HepG2 (cell line): Measurements from ENCODE around the gene FZD7. TPM values are rescaled to one million over a fixed set of nuclear protein-coding genes. Genes with fewer than 3 reads are reported as not detected.
A peak's percentile ranks its signal among the peaks of the same experiment; 100 is the strongest.

Experiments used
- ATAC-seq: fragments of 200-7000 bp; cut with Tn5 transposase; 3 replicates; pipeline ENCODE4 v1.9.1; 2020; ENCODE audit warnings: mild to moderate bottlenecking, moderate library complexity
- BruUV-seq: library from RNA; stranded (reverse); fragments of 400-500 nt; replicated peaks from 2 replicates; lab custom pipeline; 2021; lab: Mats Ljungman, UMichigan
- CTCF ChIA-PET: fragments of 300-600 bp; formaldehyde crosslinking; extraction: SDS; loops from one replicate; lab custom pipeline; 2021; ENCODE audit warnings: low total read pairs, inconsistent platforms, low intra/inter-chr PET ratio; lab: Yijun Ruan, JAX
- POLR2A ChIA-PET: fragments of 350-600 bp; sonication (Branson Sonifier 250); formaldehyde crosslinking; loops from one replicate; lab custom pipeline; 2020; ENCODE audit warnings: antibody characterized with exemption, inconsistent platforms; lab: Yijun Ruan, JAX
- DNase-seq: peaks from one replicate; pipeline ENCODE4 v3.0.0-alpha.2; 2015; ENCODE audit warnings: low spot score
- FAIRE-seq: peaks from 3 replicates; lab custom pipeline; 2011; peaks lifted over from hg19 to GRCh38; lab: Jason Lieb, UNC
- H2AFZ ChIP-seq: one replicate; pipeline ENCODE4 v1.6.1; 2011; ENCODE audit warnings: low read length, inconsistent platforms
- H3K27ac ChIP-seq: fragments of 300-600 bp; 3 replicates; pipeline ENCODE4 v1.8.0; 2011; ENCODE audit warnings: mixed run types, mild to moderate bottlenecking, mixed read lengths, low read length, inconsistent platforms; ENCODE audit not compliant: insufficient read depth; ENCODE audit errors: extremely low read length
- H3K27me3 ChIP-seq, 2 experiments: fragments of 200-600 bp in 1 of 2; 2 replicates in 1 of 2; 3 replicates in 1 of 2; pipeline versions ENCODE4 v1.6.0 to v1.8.0; 2011; ENCODE audit warnings: low read length in 2 of 2, mild to moderate bottlenecking in 2 of 2, moderate library complexity in 2 of 2, inconsistent platforms in 1 of 2; ENCODE audit not compliant: insufficient read depth in 2 of 2, control insufficient read depth in 1 of 2
- H3K36me3 ChIP-seq, 2 experiments: fragments of 200-600 bp in 1 of 2; replicated peaks in 1 of 2; 2 replicates in 1 of 2; 3 replicates in 1 of 2; pipeline versions ENCODE4 v1.5.1 to v1.8.0; 2011; ENCODE audit warnings: low read length in 2 of 2, inconsistent platforms in 1 of 2; ENCODE audit not compliant: insufficient read depth in 2 of 2, control insufficient read depth in 1 of 2
- H3K4me1 ChIP-seq: 2 replicates; pipeline ENCODE4 v1.5.1; 2012; ENCODE audit warnings: low read length, inconsistent platforms; ENCODE audit not compliant: insufficient read depth
- H3K4me2 ChIP-seq: 2 replicates; pipeline ENCODE4 v1.6.0; 2011; ENCODE audit warnings: low read depth, low read length, inconsistent platforms
- H3K4me3 ChIP-seq, 3 experiments: fragments of 200-600 bp in 1 of 3; sonication (generic), shearing (Covaris generic) in 1 of 3; replicated peaks in 1 of 3; 2 replicates each; pipeline ENCODE4 v1.5.1; 2011 to 2016; ENCODE audit warnings: low read length in 3 of 3, inconsistent platforms in 2 of 3, low read depth in 2 of 3, mild to moderate bottlenecking in 2 of 3, control low read depth in 1 of 3, mixed read lengths in 1 of 3; ENCODE audit not compliant: insufficient read depth in 1 of 3
- H3K79me2 ChIP-seq: one replicate; pipeline ENCODE4 v1.6.1; 2011; ENCODE audit warnings: low read length, inconsistent platforms; ENCODE audit not compliant: insufficient read depth
- H3K9ac ChIP-seq: 2 replicates; pipeline ENCODE4 v1.6.0; 2011; ENCODE audit warnings: mild to moderate bottlenecking, low read depth, low read length, inconsistent platforms; ENCODE audit not compliant: insufficient read depth
- H3K9me3 ChIP-seq: 2 replicates; pipeline ENCODE4 v1.5.1; 2012; ENCODE audit warnings: mild to moderate bottlenecking, low read length
- H4K20me1 ChIP-seq: 2 replicates; pipeline ENCODE4 v1.6.0; 2011; ENCODE audit warnings: inconsistent platforms, mild to moderate bottlenecking, low read length, moderate library complexity; ENCODE audit not compliant: insufficient read depth
- MXI1 ChIP-seq: IDR thresholded peaks from 3 replicates; pipeline ENCODE4 v1.6.1; 2012; ENCODE audit warnings: low read depth, low read length, inconsistent platforms, borderline replicate concordance
- XBP1 ChIP-seq: sonication (generic); formaldehyde crosslinking; IDR thresholded peaks from 2 replicates; pipeline ENCODE4 v1.5.0; 2020; ENCODE audit warnings: missing genetic modification reagents
- ZFP37 ChIP-seq: sonication (generic); formaldehyde crosslinking; IDR thresholded peaks from 2 replicates; pipeline ENCODE4 v1.4.0; 2020; ENCODE audit warnings: missing genetic modification reagents, borderline replicate concordance
- ZNF121 ChIP-seq: sonication (generic); formaldehyde crosslinking; IDR thresholded peaks from 2 replicates; pipeline ENCODE4 v1.5.0; 2020; ENCODE audit warnings: mild to moderate bottlenecking, missing genetic modification reagents
- WGBS: methylation state at CpG from one replicate; pipeline ENCODE4 v1.1.6; 2017; ENCODE audit warnings: low lambda C conversion rate; 5-methylcytosine and 5-hydroxymethylcytosine counted together
- in situ Hi-C: cut with HindIII; loops from 2 replicates; pipeline ENCODE4 v1.10.0; 2017; ENCODE audit warnings: low pct_unique_long_range_greater_than_20kb; ENCODE audit not compliant: extremely low pct_ligation_motif_present
- intact Hi-C: fragments of 100-400 bp; cut with micrococcal nuclease; formaldehyde crosslinking; loops from one replicate; pipeline ENCODE4 v1.10.0; 2022; ENCODE audit not compliant: unreplicated experiment
- polyA plus RNA-seq, 8 experiments: library from polyadenylated mRNA; depleted of rRNA in 3 of 8; stranded (reverse) in 7 of 8; unstranded in 1 of 8; fragments of >200 nt; fragmentation: Illumina TruSeq in 4 of 8; extraction: Trizol in 4 of 8; gene quantifications; 2 replicates each; pipeline versions ENCODE4 v1.2.1 to v1.2.3, GENCODE V29; 2011 to 2016; ENCODE audit warnings: low read depth in 4 of 8, missing spikeins in 1 of 8, mixed read lengths in 1 of 8; ENCODE audit not compliant: insufficient read depth in 1 of 8
- total RNA-seq, 5 experiments: library from RNA; depleted of rRNA; stranded (reverse); fragments of >200 nt; fragmentation: Illumina TruSeq; extraction: Trizol; gene quantifications; 2 replicates each; pipeline ENCODE4 v1.2.3, GENCODE V29; 2016; ENCODE audit warnings: low read depth in 1 of 5
- TF ChIP-seq, protein P1 (sequence below): IDR thresholded peaks from 2 replicates; pipeline ENCODE4 v1.6.1; 2016; ENCODE audit warnings: missing compliant biosample characterization, missing genetic modification reagents, borderline replicate concordance
- TF ChIP-seq, protein P2 (sequence below): sonication (generic); formaldehyde crosslinking; IDR thresholded peaks from 2 replicates; pipeline ENCODE4 v1.8.0; 2023; ENCODE audit warnings: mild to moderate bottlenecking, missing genetic modification reagents

FZD7 gene
- total and polyA plus RNA-seq, 2 of the 13 experiments (the other 11 are each of a cell fraction or from before 2014, with no cell fraction given), result 0.13 to 0.38 TPM

DNA sequence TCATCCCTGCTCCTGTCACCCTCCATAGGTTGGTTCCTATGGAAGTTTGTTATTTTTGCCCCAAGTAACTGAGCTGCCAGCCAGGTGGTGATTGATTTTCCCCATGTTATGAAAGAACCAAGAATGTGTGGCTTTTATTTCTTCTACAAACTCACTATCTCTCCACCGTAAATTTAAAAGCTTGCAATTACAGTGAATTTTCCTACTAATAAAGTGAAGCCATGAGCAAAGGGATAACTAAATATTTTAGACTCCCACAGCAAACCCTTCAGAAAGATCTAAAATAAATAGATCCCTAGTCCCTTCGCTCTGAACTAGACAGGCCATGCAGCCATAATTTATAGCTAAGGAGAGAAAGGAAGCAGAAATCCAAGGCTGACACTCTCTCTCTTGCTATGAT, 33.2 kb downstream of the FZD7 start:
- 0 out of 2 replicates have a peak, but pooled peaks cover 6% of the 10 kb centered on the region for H3K4me1 ChIP-seq
- H3K27ac ChIP-seq, result no peak overlapping the region
- ChIA-PET CTCF (no interaction called here), POLR2A (no interaction called here)
- DNase-seq (no peak), FAIRE-seq (no peak), ATAC-seq (no peak)
- H4K20me1 ChIP-seq, result no peaks in the 10 kb centered on the region
- peaks cover 0 to 7% of the 10 kb centered on the region in 2 experiments; a peak in 2 of 5 replicates for H3K27me3 ChIP-seq
- intact Hi-C loops (no loop called here), in situ Hi-C loops (no loop called here)
- WGBS, result 32% methylated on average over 2 of the region's 2 CpGs
- no peak overlapping the region for H3K4me2 ChIP-seq
- no peak overlapping the region for H3K4me3 ChIP-seq
- no peak for TF ChIP-seq XBP1 (CRISPR knock-in tag)
- TF ChIP-seq, protein P1, sequence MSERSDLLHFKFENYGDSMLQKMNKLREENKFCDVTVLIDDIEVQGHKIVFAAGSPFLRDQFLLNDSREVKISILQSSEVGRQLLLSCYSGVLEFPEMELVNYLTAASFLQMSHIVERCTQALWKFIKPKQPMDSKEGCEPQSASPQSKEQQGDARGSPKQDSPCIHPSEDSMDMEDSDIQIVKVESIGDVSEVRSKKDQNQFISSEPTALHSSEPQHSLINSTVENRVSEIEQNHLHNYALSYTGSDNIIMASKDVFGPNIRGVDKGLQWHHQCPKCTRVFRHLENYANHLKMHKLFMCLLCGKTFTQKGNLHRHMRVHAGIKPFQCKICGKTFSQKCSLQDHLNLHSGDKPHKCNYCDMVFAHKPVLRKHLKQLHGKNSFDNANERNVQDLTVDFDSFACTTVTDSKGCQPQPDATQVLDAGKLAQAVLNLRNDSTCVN (CRISPR knock-in tag), result no peak
- no peak for TF ChIP-seq ZFP37 (CRISPR knock-in tag)
- no peak for TF ChIP-seq MXI1
- no peak overlapping the region for H3K9ac ChIP-seq
- H3K9me3 ChIP-seq, result no peaks in the 10 kb centered on the region
- H2AFZ ChIP-seq, result no peak overlapping the region
- H3K79me2 ChIP-seq, result no peaks in the 10 kb centered on the region
- no peaks in the 10 kb centered on the region for H3K36me3 ChIP-seq
- BruUV-seq, result no TSS peak

DNA sequence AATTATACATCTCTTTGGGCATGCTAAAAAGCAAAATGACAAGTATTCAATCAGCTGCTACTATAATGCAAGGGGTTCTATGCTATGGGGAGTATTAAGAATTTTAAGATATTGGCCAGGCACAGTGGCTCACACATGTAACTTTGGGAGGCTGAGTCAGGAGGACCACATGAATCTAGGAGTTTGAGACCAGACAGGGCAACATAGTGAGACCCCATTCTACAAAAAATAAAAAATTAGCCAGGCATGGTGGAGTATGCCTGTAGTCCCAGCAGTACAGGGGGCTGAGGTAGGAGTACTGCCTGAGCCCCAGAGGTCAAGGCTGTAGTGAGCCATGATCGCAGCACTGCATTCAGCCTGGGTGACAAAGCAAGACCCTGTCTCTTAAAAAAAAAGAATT, 33.9 kb downstream of the FZD7 start:
- FAIRE-seq, result no peak
- CTCF ChIA-PET, result no interaction called here
- WGBS, result 71% methylated on average over 1 of the region's 1 CpG

More for the DNA sequence above, 33.9 kb downstream of the FZD7 start:
- intact Hi-C loops, result no loop called here
- DNase-seq, result no peak
- POLR2A ChIA-PET, result no interaction called here
- BruUV-seq, result no TSS peak
- no peaks in the 10 kb centered on the region for H3K36me3 ChIP-seq
- in situ Hi-C loops, result no loop called here
- 0 out of 2 replicates have a peak, but pooled peaks cover 6% of the 10 kb centered on the region for H3K4me1 ChIP-seq
- H2AFZ ChIP-seq, result no peak overlapping the region
- H4K20me1 ChIP-seq, result no peaks in the 10 kb centered on the region
- H3K9ac ChIP-seq, result no peak overlapping the region
- no peak overlapping the region for H3K4me2 ChIP-seq
- ATAC-seq, result no peak
- H3K27ac ChIP-seq, result no peak overlapping the region
- H3K79me2 ChIP-seq, result no peaks in the 10 kb centered on the region
- H3K4me3 ChIP-seq, result no peak overlapping the region
- peaks cover 0 to 7% of the 10 kb centered on the region in 2 experiments; a peak in 2 of 5 replicates for H3K27me3 ChIP-seq
- 0 out of 2 replicates have a peak, but pooled peaks have one; percentile 30 for TF ChIP-seq ZNF121 (CRISPR knock-in tag)
- TF ChIP-seq, protein P2, sequence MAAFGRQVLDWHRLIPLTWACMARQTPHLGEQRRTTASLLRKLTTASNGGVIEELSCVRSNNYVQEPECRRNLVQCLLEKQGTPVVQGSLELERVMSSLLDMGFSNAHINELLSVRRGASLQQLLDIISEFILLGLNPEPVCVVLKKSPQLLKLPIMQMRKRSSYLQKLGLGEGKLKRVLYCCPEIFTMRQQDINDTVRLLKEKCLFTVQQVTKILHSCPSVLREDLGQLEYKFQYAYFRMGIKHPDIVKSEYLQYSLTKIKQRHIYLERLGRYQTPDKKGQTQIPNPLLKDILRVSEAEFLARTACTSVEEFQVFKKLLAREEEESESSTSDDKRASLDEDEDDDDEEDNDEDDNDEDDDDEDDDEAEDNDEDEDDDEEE (CRISPR knock-in tag), result no peak
- TF ChIP-seq, all 625 proteins: peak for 1
- no peaks in the 10 kb centered on the region for H3K9me3 ChIP-seq
